ENCODE results near the gene APIP. TPM values are rescaled to one million over a fixed set of nuclear protein-coding genes. Genes with fewer than 3 reads are reported as not detected.

APIP gene
- total RNA-seq, 1 donor from 2014 or later, result 24.6 TPM

GRCh38 chr11:34860034-34860433 is 56.1 kb downstream of the APIP start:
- DNase-seq (ENCODE audit: missing footprints) (no peak), ATAC-seq (no peak)
- intact Hi-C loops (cut with DNase I), result no loop called here

DNA sequence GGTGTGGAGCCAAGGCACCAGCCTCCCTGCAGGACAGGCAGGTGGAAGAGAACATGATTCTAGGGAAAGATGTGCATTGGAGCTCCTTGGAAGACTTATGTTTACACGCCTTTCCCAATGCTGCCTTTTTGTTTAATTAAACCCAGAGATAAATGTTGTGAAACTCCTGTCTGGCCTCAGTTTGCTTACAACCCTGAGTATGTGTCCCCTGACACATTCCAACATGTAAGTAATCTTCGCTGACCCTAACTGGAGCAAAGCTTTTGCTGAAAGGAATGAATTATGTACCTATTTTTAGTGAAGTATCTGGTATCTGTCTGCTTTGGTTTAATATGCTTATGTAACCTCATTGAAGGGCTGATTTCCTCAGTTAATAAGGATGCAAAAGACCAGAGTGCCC is 56.7 kb downstream of the APIP start:
- DNase-seq (ENCODE audit: missing footprints) (no peak), ATAC-seq (no peak)
- intact Hi-C loops (cut with DNase I), result no loop called here

- ATAC-seq (no peak), DNase-seq (ENCODE audit: missing footprints) (no peak)
- intact Hi-C loops (cut with DNase I), result no loop called here
Measured at GRCh38 chr11:34857463-34857862, 58.7 kb downstream of the APIP start.

DNA sequence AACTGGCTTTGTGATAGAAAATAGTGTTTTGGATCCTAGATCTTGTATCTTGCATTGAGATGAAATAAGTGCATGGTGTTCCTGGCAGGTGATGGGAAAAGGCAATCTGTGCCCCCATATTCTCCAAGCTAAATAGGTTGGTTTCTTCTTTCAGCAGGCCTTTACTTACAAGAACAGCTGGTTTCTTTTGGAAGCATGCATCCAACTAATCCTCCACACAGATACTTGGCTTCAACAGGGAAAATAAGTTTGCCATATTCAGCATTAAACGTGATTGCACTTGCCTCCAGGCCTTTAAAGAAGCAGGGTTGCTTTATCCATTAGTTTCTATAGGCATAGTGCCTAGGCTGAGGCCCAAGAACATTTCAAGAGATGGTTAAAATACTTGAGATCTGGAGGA is 59.9 kb downstream of the APIP start:
- ATAC-seq (no peak), DNase-seq (ENCODE audit: missing footprints) (no peak)
- intact Hi-C loops (cut with DNase I), result no loop called here

GRCh38 chr11:34855754-34856095 is 60.5 kb downstream of the APIP start:
- ATAC-seq, result no peak
- no peak for DNase-seq (ENCODE audit: missing footprints)
- intact Hi-C loops (cut with DNase I), result no loop called here

DNA sequence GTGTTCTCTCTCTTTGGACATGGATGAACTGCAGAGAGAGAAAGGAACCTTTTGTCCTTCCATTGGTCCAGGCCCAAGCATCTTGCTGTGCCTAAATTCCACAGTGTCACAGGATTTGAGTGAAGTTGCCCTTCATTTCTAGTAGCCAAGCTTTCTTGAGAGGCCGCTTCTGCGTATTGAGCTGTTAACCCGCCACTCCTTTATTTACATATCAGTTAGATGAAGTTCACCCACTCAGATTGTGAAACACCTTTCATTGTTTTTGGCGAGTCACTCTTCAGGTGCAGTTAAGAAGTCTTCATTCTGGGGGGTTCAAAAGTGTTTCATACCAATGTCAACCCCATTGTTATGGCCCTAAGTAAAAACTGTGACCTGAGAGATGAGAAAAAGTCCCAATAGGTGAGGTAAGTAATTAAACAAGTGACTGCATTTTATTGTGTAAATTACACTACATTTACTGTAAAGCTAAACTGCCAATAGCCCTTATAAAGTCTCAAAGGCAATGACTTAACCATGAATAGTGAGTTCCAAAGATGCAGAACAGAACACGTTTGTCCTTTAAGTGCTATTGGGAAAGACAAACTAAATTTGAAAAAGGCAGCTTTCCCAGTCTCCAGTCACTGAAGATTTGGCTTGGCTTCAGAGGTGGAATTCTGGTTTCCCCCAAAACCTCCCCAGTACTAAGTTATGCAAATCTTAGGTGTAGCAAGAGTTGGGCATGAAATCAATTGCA is 61.0 kb downstream of the APIP start:
- intact Hi-C loops (cut with DNase I), result no loop called here
- DNase-seq (ENCODE audit: missing footprints) (no peak), ATAC-seq (no peak)

DNA sequence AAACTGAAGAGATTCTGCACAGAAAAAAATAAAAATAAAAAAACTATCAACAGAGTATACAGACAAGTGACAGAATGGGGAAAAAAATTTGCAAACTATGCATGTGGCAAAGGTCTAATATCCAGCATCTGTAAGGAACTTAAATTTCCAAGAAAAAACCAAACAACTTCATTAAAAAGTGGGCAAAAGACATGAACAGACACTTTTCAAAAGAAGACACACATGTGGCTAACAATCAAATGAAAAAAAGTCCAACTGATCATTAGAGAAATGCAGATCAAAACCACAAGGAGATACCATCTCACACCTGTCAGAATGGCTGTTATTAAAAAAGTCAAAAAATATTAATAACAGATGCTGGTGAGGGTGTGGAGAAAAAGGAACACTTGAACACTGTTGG is 64.3 kb downstream of the APIP start:
- ATAC-seq (no peak), DNase-seq (ENCODE audit: missing footprints) (no peak)
- intact Hi-C loops (cut with DNase I), result no loop called here

GRCh38 chr11:34850334-34850733 is 65.8 kb downstream of the APIP start:
- DNase-seq (ENCODE audit: missing footprints), result no peak
- no peak for ATAC-seq
- intact Hi-C loops (cut with DNase I), result no loop called here

DNA sequence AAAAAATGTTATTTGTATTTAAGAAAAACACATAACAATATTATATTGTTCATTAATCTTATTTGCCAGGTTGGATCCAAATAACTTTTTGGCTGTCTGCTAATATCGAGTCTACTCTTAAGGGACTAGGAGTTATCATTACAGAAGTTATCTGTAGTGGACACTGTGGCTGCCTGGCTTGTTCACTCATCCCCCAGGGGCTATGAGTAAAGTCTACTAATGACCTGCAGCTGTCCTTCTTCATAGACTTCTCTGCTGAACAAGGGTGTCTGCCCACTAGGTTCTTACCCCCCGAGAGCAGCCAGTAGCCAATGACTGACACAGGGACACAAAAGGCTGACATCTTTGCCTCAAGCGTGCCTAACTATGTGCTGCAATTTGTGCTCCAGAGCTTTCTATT is 69.7 kb downstream of the APIP start:
- DNase-seq (ENCODE audit: missing footprints) (no peak), ATAC-seq (no peak)

DNA sequence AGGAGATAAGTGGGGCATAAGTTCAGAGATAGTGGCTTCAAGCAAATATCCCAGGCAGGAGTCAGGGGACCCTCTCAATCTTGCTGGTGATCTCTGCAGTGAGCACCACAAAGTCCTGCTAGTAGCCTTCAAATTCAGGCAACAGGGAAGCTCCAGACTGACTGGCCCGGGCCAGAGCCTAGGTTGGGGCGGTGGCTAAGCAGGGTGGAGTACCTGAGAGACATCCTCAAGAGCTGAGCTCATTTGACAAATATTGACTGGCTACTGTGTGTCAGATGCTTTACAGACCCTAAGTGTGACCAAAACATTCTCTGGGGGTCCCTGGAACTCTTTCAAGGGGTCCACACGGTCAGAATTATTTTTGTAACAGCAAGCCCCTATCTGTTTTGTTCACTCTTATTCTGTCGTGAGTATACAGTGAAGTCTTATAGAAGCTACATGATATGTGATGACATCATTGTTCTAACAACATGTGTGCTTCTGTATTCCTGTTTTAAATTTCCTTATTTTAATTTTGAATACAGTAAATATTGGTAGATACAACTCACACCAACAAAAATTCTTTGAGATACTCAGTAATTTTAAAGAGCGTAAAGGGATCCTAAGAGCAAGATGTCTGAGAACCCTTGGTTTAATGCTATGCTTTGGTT is 71.6 kb downstream of the APIP start:
- ATAC-seq (no peak), DNase-seq (ENCODE audit: missing footprints) (no peak)
- intact Hi-C loops (cut with DNase I), result no loop called here

More for the DNA sequence above, 69.7 kb downstream of the APIP start:
- intact Hi-C loops (cut with DNase I), result no loop called here

- ATAC-seq (no peak), DNase-seq (ENCODE audit: missing footprints) (no peak)
- intact Hi-C loops (cut with DNase I), result no loop called here
Measured at GRCh38 chr11:34843271-34843670, 72.9 kb downstream of the APIP start.

- DNase-seq (ENCODE audit: missing footprints), result no peak
- intact Hi-C loops (cut with DNase I), result no loop called here
- no peak for ATAC-seq
Measured at GRCh38 chr11:34840736-34841386, 75.3 kb downstream of the APIP start.

DNA sequence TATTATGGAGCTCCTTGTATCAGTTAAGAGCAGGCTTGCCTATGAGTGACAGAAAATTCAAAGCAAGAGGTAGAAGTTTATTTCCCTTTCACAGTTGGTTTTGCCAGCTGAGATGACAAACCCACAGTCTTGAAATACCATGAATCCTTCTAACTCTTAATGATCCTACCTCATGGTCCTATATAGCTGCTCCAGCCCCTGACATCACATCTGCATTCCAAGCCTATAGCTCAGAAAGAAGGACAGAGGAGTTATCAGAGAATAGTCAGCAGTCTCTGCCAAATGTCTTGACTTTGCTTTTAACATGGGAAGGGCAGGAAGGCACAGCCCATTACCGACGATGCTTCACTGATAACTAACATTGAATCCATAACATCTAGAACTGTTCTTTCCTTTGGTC is 76.2 kb downstream of the APIP start:
- no peak for ATAC-seq
- intact Hi-C loops (cut with DNase I), result no loop called here
- no peak for DNase-seq (ENCODE audit: missing footprints)

DNA sequence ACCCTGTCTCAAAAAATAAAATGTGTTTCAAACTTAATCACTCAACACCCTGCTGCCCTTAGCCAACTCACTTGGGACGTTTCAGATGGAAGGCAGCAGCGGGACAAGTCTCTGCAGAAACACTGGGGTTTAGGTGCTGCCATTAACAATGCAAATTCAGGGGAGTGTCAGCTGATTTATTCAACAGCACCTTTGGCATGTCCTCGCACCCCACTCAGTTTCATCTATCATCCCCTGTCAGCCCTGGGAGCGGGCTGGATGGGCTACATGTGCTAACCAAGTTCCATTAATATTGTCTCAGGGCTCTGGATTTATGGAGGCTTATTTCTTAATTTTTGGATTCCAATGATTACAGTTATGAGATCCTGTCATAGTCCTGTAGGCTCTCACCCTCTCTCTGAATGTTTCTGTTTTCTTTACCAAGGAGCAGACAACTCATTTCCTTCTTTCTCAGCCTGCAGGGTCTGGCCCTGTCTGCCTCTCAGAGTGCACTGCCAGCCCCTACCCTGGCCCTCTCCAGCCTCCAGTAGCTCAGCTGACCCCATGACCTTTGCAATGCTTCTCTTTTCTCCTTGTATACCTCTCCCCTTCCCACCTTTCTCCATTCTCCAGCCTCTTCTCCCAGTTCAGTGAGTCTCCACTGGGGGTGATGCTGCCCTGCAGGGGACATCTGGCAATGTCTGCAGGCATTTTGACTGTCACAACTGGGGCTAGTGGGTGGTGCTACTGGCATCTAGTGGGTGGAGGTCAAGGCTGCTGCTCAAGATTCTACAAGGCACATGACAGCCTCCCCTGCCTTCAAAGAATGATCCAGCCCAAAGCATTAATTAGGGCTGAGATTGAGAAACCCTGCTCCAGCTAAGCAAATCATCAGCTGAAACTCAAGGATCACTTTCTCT is 79.0 kb downstream of the APIP start:
- DNase-seq (ENCODE audit: missing footprints) (no peak), ATAC-seq (no peak)
- intact Hi-C loops (cut with DNase I), result no loop called here

- ATAC-seq, result no peak
- intact Hi-C loops (cut with DNase I), result no loop called here
- DNase-seq (ENCODE audit: missing footprints), result no peak
Measured at GRCh38 chr11:34833602-34834001, 82.6 kb downstream of the APIP start.

Small RNA genes lying within 50 kb of the gene (microRNA-seq; reads per million reads assigned to microRNA genes)
- 4.0 reads per million, percentile 6 among the genes with 10 or more reads in this experiment for gene MIR1343

Other genes with a start within 250 kb of the APIP start
- 140 TPM for gene PDHX, start 239 bp upstream of the APIP start, total RNA-seq
- 19.9 TPM for gene CD44, start 222.8 kb upstream of the APIP start, total RNA-seq